Measurements from ENCODE around the gene ULK4. TPM values are rescaled to one million over a fixed set of nuclear protein-coding genes. Genes with fewer than 3 reads are reported as not detected.

The ULK4 gene
- polyA plus RNA-seq, 1 donor from 2014 or later, result 7.2 TPM

- Histone ChIP-seq H3K27me3 (ENCODE audit: insufficient read depth, low read depth, low read length) (no peaks in the 10 kb centered on the region), H3K9me2 (ENCODE audit: insufficient read depth, low read length) (no peaks in the 10 kb centered on the region), H3K4me2 (ENCODE audit: low read length) (no peak overlapping the region), H4K20me1 (ENCODE audit: insufficient read depth) (no peaks in the 10 kb centered on the region), H3F3A (ENCODE audit: insufficient read depth, low read length, poor library complexity, severe bottlenecking) (no peaks in the 10 kb centered on the region), H3K9ac (ENCODE audit: low read length) (no peak overlapping the region), H2AFZ (ENCODE audit: low read depth, low read length) (no peak overlapping the region), H3K79me2 (replicated peaks; ENCODE audit: insufficient read depth, low read length) (peaks cover 64% of the 10 kb centered on the region), H3K27ac (ENCODE audit: low read length) (no peak overlapping the region), H3K4me3 (ENCODE audit: low read length) (no peak overlapping the region), H3K36me3 (ENCODE audit: insufficient read depth, low read length) (peaks cover 17% of the 10 kb centered on the region), H3K9me3 (ENCODE audit: low read length) (no peaks in the 10 kb centered on the region)
- no peak for TF ChIP-seq EP300 (conservative IDR thresholded peaks at IDR 0.05; ENCODE audit: poor library complexity, severe bottlenecking)
- TF ChIP-seq POLR2AphosphoS5 (IDR thresholded peaks at IDR 0.05), result no peak
- no peak for TF ChIP-seq SMC3 (conservative IDR thresholded peaks at IDR 0.05; ENCODE audit: poor library complexity)
- no peak for TF ChIP-seq CTCF (IDR thresholded peaks at IDR 0.05; ENCODE audit: poor library complexity, severe bottlenecking)
- no peak for TF ChIP-seq TAF1 (IDR thresholded peaks at IDR 0.05; ENCODE audit: low read depth)
These were observed 739.9 kb downstream of the ULK4 start for GRCh38 chr3:41222012-41222411.

GRCh38 chr3:41220906-41221677, 740.8 kb downstream of the ULK4 start:
- Histone ChIP-seq H3K27me3 (ENCODE audit: insufficient read depth, low read depth, low read length) (no peaks in the 10 kb centered on the region), H3K9ac (ENCODE audit: low read length) (no peak overlapping the region), H3F3A (ENCODE audit: insufficient read depth, low read length, poor library complexity, severe bottlenecking) (no peaks in the 10 kb centered on the region), H3K9me3 (ENCODE audit: low read length) (no peaks in the 10 kb centered on the region), H3K9me2 (ENCODE audit: insufficient read depth, low read length) (no peaks in the 10 kb centered on the region), H4K20me1 (ENCODE audit: insufficient read depth) (no peaks in the 10 kb centered on the region), H3K79me2 (replicated peaks; ENCODE audit: insufficient read depth, low read length) (peaks cover 73% of the 10 kb centered on the region), H3K4me3 (ENCODE audit: low read length) (no peak overlapping the region), H3K36me3 (ENCODE audit: insufficient read depth, low read length) (peaks cover 16% of the 10 kb centered on the region), H2AFZ (ENCODE audit: low read depth, low read length) (no peak overlapping the region), H3K27ac (ENCODE audit: low read length) (no peak overlapping the region), H3K4me2 (ENCODE audit: low read length) (no peak overlapping the region)
- no peak for TF ChIP-seq POLR2AphosphoS5 (IDR thresholded peaks at IDR 0.05)
- TF ChIP-seq REST (IDR thresholded peaks at IDR 0.05; ENCODE audit: borderline replicate concordance), result no peak
- TF ChIP-seq EP300 (conservative IDR thresholded peaks at IDR 0.05; ENCODE audit: poor library complexity, severe bottlenecking), result no peak
- no peak for TF ChIP-seq EZH2 (IDR thresholded peaks at IDR 0.05; ENCODE audit: borderline replicate concordance, insufficient read depth, low read length, poor library complexity, severe bottlenecking)
- no peak for TF ChIP-seq SMC3 (conservative IDR thresholded peaks at IDR 0.05; ENCODE audit: poor library complexity)
- TF ChIP-seq MXI1 (conservative IDR thresholded peaks at IDR 0.05; ENCODE audit: poor library complexity, severe bottlenecking), result no peak
- no peak for TF ChIP-seq RAD21 (conservative IDR thresholded peaks at IDR 0.05)

All from neural cell (in vitro differentiated cells).